HT-29 (cell line): ENCODE measurements around the gene ADPRH. TPM values are rescaled to one million over a fixed set of nuclear protein-coding genes. Genes with fewer than 3 reads are reported as not detected.

Source experiments
- DNase-seq: peaks from one replicate; pipeline ENCODE4 v3.0.0-alpha.2; 2015; ENCODE audit warnings: low spot score
- total RNA-seq: library from RNA; depleted of rRNA; stranded (reverse); fragments of >200 nt; shearing (Covaris generic); gene quantifications from 2 replicates; pipeline ENCODE4 v1.2.3, GENCODE V29; 2014

The ADPRH gene
- total RNA-seq, 1 experiment from 2014 or later = 1.0 TPM

- DNase-seq = no peak
Observed at GRCh38 chr3:119596398-119596797, 17.1 kb downstream of the ADPRH start.

GRCh38 chr3:119597548-119598288 is 18.4 kb downstream of the ADPRH start, which contains the start of gene PLA1A:
Gene PLA1A, plus strand, starts transcription at chr3:119597885. Its CDS starts 29 bp downstream, at chr3:119597914.
- DNase-seq = no peak

- no peak for DNase-seq
Observed at GRCh38 chr3:119598410-119599098, 19.3 kb downstream of the ADPRH start.

- no peak for DNase-seq
Observed at GRCh38 chr3:119599558-119600174, 20.4 kb downstream of the ADPRH start.

- DNase-seq = no peak
Observed at GRCh38 chr3:119600732-119601131, 21.4 kb downstream of the ADPRH start.

- DNase-seq = no peak
Observed at GRCh38 chr3:119601154-119601553, 21.9 kb downstream of the ADPRH start.

- no peak for DNase-seq
Observed at GRCh38 chr3:119602676-119603075, 23.4 kb downstream of the ADPRH start.

GRCh38 chr3:119604878-119605277 is 25.6 kb downstream of the ADPRH start:
- no peak for DNase-seq

GRCh38 chr3:119608405-119609000 is 29.2 kb downstream of the ADPRH start:
- no peak for DNase-seq

GRCh38 chr3:119609301-119609700 is 30.0 kb downstream of the ADPRH start:
- DNase-seq = no peak

GRCh38 chr3:119611664-119612063 is 32.4 kb downstream of the ADPRH start:
- no peak for DNase-seq

GRCh38 chr3:119613201-119613600 is 33.9 kb downstream of the ADPRH start:
- no peak for DNase-seq

GRCh38 chr3:119613872-119614271 is 34.6 kb downstream of the ADPRH start:
- DNase-seq = no peak

GRCh38 chr3:119616056-119616455 is 36.8 kb downstream of the ADPRH start:
- no peak for DNase-seq

- DNase-seq = no peak
Observed at GRCh38 chr3:119619094-119619493, 39.8 kb downstream of the ADPRH start.

GRCh38 chr3:119620899-119621298 is 41.6 kb downstream of the ADPRH start:
- no peak for DNase-seq

GRCh38 chr3:119624002-119624720 is 44.9 kb downstream of the ADPRH start:
- DNase-seq = no peak

- DNase-seq = no peak
Observed at GRCh38 chr3:119625451-119626153, 46.3 kb downstream of the ADPRH start.

- no peak for DNase-seq
Observed at GRCh38 chr3:119626196-119626595, 46.9 kb downstream of the ADPRH start.

- no peak for DNase-seq
Observed at GRCh38 chr3:119627461-119627860, 48.2 kb downstream of the ADPRH start.

GRCh38 chr3:119628390-119628789 is 49.1 kb downstream of the ADPRH start:
- no peak for DNase-seq
